NCI-H2107 (cell line): ENCODE data around the gene CLDN12.
A peak's percentile ranks its signal among the peaks of the same experiment; 100 is the strongest.
"Not testable (repeated sequence)": the region's sequence is repeated elsewhere in the genome, so short reads cannot be mapped to it uniquely, and the experiment has no call there.

Experiments used
- DNase-seq: peaks from one replicate; lab custom pipeline; 2025; lab: John Stamatoyannopoulos, UW

CLDN12 gene

GRCh38 chr7:90433221-90433620 is 30.0 kb downstream of the CLDN12 start:
- no peak for DNase-seq

DNA sequence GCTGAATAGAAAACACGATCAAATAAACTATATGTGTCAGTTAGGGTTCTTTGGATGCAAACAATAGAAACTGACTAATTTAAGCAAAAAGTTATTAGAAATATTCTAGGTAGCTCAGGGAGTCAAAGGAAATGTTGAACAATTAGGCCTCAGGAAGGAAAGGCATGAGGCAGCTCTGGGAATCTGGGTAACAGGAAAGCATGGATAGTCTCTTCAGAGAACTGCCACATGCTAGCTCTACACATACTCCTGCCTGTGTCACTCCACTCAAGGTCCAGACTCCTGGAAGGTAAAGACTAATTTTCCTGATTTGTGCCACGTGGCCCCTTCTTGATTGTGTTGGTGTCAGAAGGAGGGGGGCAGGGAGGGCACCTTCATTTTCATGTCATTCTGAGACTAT is 42.4 kb downstream of the CLDN12 start:
- DNase-seq: no peak

GRCh38 chr7:90446137-90446899 is 43.1 kb downstream of the CLDN12 start:
- no peak for DNase-seq

DNA sequence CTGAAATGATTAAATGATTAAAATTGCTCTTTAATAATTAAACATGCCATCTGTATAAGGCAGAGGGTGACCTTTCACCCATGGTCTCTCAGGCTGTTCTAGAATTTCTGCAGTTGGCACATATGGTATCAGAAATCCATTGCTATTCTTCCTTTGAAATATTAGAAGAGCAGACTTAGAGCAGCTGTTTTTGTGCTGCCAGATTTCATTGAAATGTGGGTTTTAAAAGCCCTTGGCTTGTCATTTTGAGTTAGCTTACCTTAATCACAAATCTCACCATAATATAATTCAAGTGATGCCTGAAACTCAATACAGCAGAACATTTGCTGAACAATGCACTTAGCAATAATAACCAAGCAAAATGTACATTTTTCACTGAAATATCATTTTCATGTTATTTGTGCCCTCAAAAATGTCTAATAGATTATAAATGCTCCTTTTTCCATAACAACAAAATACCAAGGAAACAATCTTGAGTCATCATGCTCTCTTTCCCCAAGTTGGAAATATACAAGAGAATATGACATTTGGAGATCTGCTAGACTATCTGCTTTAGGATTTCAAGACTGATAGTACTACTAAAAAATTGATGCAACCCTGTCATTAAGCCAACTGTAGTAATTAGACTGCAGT is 50.1 kb downstream of the CLDN12 start:
- no peak for DNase-seq

GRCh38 chr7:90453931-90454330 is 50.7 kb downstream of the CLDN12 start:
- DNase-seq: no peak

GRCh38 chr7:90455163-90456030 is 52.1 kb downstream of the CLDN12 start:
- peak; percentile 13 for DNase-seq

- DNase-seq: no peak
These were observed 54.8 kb downstream of the CLDN12 start for GRCh38 chr7:90458104-90458503.

DNA sequence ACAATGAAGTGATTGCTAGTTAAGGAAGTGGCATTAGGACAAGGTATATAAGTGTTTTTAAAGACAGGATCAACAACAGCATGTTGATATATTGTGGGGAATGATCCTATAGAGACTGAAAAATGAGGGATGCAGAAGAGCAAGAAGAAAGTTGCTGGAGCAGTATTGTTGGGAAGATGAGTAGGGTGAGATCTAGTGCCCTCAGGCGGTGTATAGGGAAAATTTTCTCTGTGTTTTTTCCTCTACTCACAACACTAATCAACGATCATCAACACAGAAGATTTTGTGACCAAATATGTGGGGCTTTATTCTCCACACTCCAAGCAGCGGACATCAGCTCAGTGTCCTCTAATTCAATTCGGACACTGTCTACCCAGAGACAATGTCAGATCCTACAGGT is 56.6 kb downstream of the CLDN12 start:
- DNase-seq: no peak

- no peak for DNase-seq
These were observed 58.0 kb downstream of the CLDN12 start for GRCh38 chr7:90461219-90461618.

DNA sequence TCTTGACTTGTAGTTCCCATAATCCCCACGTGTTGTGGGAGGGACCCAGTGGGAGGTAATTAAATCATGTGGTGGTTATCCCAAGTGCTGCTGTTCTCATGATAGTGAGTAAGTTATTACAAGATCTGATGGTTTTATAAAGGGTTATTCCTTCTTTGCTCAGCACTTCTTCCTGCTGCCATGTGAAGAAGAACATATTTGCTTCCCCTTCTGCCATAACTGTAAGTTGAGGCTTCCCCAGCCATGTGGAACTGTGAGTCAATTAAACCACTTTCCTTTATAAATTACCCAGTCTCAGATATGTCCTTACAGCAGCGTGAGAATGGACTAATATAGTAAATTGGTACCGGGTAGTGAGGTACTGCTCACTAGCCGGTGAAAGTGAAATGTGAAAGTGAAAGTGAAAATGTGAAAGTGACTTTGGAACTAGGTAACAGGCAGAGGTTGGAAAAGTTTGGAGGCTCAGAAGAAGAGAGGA is 59.9 kb downstream of the CLDN12 start:
- not testable (repeated sequence) for DNase-seq
